ENCODE results near the gene GDI1.

Gene GDI1

GRCh38 chrX:154463611-154464220, 26.8 kb downstream of the GDI1 start:
- DNase-seq = no peak

GRCh38 chrX:154464806-154465365, 27.9 kb downstream of the GDI1 start:
- no peak for DNase-seq

GRCh38 chrX:154465601-154466000, 28.6 kb downstream of the GDI1 start:
- no peak for DNase-seq

DNA sequence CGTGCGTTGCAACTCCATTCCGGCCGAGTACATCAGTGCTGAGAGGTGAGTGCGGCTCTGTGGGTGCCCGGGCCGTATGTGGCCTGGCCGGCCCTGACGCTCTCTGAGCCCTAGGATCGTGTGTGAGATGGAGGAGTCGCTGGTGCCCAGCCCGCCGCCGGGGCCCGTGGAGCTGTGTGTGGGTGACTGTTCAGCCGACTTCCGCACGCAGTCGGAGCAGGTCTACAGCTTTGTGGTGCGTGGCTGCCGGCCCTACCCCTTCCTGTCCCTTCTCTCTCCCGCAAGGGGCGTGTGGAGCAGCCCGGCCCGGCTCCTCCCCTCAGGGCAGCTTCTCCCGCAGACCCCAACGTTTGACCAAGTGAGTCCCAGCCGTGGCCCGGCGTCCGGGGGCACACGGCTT, 29.1 kb downstream of the GDI1 start:
- no peak for DNase-seq

DNA sequence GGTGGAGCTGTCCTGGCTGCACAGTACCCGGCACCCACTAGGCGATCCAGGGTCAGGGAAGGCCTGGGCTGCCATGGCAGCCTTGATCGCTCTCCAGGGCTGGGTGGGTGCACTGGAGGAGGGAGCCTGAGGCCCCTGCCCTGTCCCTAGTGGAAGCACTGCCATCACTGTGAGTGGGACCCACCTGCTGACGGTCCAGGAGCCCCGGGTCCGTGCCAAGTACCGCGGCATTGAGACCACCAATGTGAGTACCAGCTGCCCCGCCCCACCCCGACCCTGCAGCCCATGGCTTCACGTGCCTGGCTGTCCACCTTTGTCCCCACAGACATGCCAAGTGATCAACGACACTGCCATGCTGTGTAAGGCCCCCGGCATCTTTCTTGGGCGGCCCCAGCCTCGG, 30.0 kb downstream of the GDI1 start:
- no peak for DNase-seq

GRCh38 chrX:154467556-154467955, 30.6 kb downstream of the GDI1 start:
- DNase-seq = no peak

- no peak for DNase-seq
Observed at GRCh38 chrX:154468217-154468616, 31.3 kb downstream of the GDI1 start.

DNA sequence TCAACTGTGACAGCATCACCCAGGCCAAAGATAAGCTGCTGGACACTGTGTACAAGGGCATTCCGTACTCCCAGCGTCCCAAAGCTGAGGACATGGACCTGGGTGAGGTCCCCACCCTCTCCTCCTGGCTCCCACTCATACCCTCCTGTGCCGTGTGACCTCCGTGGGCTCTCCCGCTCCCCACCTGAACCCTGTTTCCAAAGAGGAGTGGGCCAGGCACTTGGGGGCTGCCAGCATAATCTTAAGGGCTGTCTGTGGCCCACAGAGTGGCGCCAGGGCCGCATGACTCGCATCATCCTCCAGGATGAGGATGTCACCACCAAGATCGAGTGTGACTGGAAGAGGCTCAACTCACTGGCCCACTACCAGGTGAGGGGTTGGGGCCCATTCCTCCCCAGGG, 32.2 kb downstream of the GDI1 start:
- no peak for DNase-seq

GRCh38 chrX:154469880-154470279, 32.9 kb downstream of the GDI1 start:
- DNase-seq = no peak

DNA sequence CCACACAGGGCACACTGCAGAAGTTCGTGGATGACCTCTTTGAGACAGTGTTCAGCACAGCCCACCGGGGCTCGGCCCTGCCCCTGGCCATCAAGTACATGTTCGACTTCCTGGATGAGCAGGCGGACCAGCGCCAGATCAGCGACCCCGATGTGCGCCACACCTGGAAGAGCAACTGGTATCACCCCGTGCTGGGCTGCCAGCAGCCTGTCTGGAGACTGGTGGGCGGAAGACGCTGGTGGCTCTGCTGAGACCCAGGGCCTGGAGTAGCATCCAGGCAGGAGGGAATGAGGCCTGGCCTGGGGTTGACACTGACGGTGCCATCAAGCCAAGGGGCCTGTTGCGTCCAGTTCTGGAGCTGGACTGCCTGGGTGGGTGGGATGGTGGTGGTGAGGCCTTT, 33.5 kb downstream of the GDI1 start:
- no peak for DNase-seq

GRCh38 chrX:154470914-154471568, 34.1 kb downstream of the GDI1 start:
- no peak for DNase-seq

GRCh38 chrX:154471839-154472684, 35.1 kb downstream of the GDI1 start:
- no peak for DNase-seq

DNA sequence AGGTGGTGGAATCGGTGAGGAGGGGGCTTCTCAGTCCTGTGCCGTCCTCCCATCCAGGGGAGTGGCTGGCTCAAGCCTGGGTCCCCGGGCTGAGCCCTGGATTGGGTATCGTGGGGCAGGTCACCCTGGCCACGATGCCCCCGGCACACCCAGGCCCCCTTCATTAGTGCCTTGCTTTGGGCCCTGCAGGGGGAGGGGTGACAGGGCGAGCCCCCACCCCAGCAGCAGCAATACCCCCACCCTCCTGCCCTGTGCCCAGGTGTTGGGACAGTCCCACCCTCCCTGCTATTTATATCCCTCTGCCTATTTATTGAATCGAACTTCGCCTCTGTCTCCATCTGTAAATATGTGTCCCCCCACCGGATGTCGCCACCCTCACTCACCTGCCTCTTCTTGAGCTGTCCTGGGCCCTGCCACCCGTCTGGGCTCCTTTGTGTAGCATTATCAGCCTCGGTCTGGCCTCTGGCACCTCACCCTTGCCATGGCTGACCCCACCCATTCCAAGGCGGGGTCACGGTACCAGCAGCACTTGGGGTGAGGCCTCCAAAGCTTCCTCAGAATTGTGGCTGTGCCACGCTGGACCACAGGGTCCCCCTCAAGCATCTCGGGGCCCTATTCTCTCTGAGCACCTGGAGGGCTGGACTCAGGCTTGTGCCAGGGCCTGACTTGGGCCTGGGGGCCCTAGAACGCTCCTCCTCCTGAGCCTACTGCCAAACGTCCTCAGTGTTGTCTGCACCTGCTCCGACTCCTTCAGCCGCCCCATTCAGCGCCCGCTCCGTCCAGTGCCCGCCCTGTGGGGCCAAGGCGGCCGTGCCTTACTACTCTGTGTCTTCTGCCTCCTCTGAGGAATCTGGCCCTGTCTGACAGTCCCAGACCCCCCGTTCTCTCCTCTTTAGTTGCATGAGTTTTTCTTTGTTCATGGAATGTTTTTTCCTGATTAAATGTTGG, 36.0 kb downstream of the GDI1 start:
- DNase-seq = no peak

DNA sequence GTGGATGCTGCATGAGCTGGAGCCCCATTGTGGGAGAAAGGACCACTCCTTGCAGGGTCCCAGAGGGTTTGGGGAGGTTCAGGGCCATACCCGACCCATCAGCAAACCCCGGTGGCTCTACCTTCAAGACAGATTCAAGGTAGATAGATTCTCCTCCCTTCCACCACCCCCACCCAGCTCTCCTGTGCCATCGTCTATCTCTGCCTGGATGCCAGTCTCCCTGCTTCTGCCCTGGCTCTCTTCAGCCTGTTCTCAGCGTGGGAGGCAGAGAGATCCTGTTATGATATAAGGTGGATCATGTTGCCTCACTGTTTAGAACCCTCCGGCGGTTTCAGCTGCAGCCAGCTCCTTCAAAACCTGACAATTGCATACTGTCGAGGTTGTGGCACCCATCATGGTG, 36.7 kb downstream of the GDI1 start:
- no peak for DNase-seq

DNA sequence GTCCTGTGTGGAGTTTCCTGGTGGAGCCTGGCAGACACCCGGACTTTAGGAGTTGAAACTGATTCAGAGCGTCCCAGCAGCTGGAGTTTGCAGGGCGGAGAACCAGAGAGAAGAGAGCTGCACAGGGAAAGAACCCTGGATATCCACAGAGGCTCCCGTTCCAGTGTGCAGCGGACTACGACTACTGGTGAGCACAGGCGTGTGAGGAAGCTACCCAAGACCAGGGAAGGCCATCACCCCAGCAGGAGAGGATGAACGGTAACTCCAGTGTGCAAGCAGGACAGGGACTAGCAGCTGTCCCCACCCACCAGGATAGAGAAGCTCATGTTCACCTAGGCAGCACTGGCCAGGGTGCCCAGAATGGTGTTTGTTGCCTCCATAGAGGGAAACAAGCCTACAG, 39.9 kb downstream of the GDI1 start:
- no peak for DNase-seq

DNA sequence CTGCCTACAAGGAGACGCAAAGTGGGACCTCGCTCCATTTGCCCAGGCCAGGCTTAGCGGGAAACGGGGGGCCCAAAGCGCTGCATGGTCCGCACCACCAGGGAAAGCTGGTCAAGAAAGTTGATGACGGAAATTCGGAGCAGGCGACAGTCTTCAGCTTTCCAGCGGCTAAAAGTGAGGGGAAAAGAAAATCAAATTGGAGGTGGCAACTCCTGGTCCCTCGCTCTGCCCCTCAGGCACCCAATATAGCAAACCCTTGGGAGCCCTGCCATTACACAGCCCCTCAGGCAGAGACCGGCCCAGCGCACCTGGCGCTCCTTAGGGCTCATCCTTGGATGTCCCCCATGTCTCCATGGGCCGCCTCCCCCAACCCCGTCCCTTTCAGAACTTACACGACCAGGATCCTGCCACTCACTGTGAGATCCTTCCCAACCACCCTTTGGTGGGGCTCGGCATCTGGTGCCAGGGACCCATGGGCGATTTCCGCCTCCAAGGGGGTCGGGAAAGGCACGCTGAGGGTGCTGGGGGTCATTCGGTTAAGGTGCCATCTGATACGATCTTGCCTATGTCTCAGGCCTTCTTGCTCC, 41.0 kb downstream of the GDI1 start:
- no peak for DNase-seq

DNA sequence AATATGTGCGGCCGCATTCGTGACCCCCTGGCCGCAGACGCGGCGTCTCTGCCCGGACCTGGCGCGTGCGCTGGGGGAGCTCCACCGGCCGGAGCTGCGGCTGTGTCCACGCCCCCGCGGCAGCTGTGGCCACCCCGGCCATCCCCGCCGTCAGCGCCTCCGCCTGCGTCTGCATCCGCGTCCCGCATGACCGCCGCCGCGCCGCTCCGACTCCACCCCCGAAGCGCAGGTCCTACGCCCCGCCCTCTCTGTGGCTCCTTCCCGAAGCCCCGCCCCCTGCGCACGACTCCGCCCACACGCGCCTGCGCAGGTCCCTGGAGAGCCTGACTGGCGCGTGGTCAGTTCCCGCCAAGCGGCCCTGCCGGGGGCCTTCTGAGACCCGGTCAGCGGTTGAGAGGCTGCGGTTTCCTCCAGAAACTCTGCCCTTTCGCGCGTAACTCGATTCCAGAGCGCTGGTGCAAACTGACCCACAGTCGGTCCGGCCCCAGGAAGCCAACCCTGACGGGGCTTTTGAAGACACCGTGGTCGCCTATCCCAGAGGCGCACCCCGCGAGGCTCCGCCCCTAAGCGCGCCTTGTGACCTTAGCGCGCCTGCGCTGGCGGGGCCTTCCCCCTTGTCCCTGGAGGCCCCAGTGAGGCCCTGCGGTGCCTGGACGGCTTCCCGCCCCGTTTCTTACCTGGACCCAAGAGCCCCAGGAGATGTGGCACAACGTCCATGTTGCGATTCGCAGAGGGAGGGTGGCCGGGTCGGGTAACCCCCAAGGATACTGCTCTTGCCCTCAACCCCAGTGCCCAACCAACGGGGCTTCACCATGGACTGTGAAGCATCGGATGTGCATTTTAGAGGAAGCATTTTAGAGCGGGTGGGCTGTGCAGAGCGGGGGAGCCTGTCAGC, 42.0 kb downstream of the GDI1 start, which contains the start of gene LAGE3:
Gene LAGE3, minus strand, starts transcription at position 554 of the 895 bp plus-strand sequence. Its CDS starts 366 bp downstream, at position 188.
- DNase-seq = peak; percentile 89

GRCh38 chrX:154481195-154481594, 44.2 kb downstream of the GDI1 start:
- DNase-seq = no peak

DNA sequence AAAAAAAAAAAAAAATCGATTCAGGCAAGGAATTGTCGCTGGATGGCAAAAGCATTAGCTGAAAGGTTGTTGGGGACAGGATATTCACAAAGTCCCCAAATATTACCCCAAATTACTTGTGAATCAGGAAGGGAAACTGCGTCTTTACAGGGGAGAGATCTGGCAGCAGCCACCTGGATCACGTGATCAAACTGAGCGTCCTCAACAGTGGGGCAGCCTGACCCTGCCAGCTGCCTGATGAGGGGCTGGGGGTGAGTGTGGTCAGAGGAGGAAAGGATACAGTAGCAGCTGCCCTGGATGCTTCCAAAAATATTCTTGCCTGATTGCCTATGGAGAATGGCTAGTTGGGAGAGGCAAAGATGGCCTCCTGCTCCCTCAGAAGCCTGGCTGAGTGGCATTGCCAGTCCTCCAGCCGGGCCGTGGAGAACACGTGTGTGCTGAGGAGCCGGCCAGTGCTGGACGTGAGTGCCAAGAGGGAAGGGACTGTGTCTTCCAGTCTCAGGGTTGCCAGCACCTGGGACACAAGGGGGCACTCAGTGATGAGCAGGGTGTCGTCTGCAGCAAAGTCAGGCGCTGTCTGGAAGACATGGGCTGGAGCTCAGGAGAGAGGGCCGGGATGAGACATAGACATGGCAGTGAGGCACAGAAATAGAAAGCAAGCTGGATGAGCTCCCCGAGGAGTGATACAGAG, 45.1 kb downstream of the GDI1 start:
- DNase-seq = no peak

DNA sequence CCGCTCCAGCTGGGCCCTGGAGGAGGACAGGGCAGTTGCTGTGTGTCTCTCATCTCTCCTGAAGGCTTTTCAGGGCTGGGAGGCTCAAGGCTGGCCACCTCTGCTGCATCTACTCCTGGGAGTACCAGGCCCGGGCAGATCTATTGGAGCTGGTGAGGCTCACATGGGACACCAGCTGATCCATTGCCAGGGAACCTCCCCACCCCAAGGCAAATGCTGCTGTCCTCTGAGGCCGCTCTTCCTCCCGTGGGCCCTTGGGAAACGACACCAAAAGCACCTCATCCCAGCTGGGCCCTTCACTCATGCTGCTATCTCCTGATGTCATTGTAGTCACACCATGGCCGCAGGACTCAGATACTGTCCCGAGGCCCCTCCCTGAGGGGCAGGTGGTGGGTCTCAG, 45.8 kb downstream of the GDI1 start:
- DNase-seq = no peak
